HPDE6-E6E7 (cell line): ENCODE data around the gene EFNA4.

Experiments used
- DNase-seq: peaks from one replicate; pipeline ENCODE4 v3.0.0; 2011; ENCODE audit warnings: missing footprints; ENCODE audit errors: extremely low spot score

EFNA4 gene

DNA sequence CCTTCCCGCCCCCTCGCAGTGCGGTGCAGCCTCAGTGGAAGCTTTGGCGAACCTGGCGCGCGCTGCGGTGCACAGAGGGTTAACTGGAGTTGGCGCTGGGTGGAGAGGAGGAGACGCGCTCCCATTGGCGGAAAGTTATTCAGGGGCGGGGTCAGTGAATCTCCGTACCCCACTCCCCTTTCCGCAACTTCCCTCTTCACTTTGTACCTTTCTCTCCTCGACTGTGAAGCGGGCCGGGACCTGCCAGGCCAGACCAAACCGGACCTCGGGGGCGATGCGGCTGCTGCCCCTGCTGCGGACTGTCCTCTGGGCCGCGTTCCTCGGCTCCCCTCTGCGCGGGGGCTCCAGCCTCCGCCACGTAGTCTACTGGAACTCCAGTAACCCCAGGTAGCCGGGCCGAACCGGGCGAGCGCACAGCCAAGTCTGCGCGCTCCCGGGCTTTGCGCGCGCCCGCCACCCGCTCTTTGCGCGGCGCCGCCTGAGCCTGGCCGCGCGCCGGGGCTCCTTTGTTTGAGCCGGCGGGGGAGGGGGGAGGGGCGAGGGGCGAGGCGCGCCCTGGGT, at the start of gene EFNA4:
TSS of gene EFNA4 (plus strand) at position 191 of the 561 bp plus-strand sequence. CDS start at position 275, 84 bp downstream.
- peak; percentile 87 for DNase-seq

DNA sequence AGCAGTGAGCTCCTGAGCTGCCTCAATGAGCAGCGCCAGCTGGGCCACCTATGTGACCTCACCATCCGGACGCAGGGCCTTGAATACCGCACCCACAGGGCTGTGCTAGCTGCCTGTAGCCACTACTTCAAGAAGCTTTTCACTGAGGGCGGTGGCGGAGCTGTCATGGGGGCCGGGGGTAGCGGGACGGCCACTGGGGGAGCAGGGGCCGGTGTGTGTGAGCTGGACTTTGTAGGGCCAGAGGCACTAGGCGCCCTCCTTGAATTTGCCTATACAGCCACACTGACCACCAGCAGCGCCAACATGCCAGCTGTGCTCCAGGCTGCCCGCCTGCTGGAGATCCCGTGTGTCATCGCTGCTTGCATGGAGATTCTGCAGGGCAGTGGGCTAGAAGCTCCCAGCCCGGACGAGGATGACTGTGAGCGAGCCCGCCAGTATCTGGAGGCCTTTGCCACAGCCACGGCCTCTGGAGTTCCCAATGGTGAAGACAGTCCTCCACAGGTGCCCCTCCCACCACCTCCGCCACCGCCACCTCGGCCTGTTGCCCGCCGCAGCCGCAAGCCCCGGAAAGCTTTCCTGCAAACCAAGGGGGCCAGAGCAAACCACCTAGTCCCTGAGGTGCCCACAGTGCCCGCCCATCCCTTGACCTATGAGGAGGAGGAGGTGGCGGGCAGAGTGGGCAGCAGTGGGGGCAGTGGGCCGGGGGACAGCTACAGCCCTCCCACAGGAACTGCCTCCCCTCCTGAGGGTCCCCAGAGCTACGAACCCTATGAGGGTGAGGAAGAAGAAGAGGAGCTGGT, 48.6 kb upstream of the EFNA4 start:
- DNase-seq: no peak

DNA sequence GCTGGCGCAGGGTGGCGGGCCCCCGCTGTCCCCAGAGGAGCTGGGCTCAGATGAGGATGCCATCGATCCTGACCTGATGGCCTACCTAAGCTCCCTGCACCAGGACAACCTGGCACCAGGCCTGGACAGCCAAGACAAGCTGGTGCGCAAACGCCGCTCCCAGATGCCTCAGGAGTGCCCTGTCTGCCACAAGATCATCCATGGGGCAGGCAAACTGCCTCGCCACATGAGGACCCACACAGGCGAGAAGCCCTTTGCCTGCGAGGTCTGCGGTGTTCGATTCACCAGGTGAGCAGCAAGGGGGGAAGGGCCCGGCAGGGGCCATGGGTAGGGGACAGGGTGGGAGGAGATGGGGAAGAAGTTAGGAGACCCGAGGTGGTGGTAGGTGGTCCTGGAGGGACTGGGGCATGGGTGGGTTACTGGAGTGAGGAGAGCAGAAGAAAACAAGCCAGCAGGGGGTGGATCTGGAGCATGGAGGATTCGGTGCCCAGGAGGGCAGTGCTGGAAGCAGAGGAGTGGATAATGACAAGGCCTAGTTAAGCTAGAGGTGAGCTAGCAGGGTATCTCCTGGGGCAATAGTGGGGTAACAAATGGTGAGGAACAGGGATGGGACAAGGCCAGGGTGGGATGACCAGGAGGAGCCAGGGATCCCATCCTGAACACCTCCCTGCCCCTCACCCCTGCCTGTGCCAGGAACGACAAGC, 47.9 kb upstream of the EFNA4 start:
- no peak for DNase-seq

GRCh38 chr1:155016231-155016831, 47.2 kb upstream of the EFNA4 start:
- no peak for DNase-seq

- DNase-seq: peak; percentile 95
Measured at GRCh38 chr1:155017041-155017945, 46.2 kb upstream of the EFNA4 start.

GRCh38 chr1:155017946-155018316, 45.6 kb upstream of the EFNA4 start:
- DNase-seq: no peak

DNA sequence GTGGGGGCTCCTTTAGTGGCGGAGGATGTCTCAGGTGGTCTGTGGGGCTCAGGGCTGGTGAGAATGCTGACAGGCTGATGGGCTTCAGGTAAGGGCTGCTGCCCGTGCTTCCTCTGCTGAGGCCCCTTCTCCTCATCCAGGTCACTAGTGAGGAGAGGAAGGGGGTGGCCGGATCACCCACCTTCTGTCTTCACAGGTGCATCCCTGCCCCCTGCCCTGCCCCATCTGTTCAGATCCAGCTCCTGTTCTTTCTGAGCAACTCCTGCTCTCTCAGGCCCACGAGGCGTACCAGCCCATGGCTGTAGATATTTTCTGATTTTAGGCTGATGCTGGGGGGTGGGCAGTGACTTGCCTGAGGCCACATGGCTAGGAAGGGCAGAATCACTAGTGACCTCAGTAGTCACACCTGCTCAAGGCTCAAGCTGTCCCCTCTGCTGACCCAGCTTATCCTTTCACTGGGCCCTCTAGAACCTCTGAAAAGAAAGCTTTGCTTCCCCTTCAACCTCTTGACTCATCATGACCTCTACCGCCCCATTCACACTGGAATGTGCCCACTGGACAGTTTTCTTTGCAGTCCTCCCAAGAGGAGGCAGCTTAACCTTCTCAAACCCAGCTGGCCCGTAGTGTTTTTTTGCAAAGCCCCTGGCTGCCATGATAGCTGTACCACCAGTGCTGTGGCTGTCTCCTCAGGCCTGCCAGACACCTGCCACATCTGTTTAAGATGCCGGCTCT, 44.8 kb upstream of the EFNA4 start:
- no peak for DNase-seq

GRCh38 chr1:155019377-155020245, 43.9 kb upstream of the EFNA4 start:
- no peak for DNase-seq

DNA sequence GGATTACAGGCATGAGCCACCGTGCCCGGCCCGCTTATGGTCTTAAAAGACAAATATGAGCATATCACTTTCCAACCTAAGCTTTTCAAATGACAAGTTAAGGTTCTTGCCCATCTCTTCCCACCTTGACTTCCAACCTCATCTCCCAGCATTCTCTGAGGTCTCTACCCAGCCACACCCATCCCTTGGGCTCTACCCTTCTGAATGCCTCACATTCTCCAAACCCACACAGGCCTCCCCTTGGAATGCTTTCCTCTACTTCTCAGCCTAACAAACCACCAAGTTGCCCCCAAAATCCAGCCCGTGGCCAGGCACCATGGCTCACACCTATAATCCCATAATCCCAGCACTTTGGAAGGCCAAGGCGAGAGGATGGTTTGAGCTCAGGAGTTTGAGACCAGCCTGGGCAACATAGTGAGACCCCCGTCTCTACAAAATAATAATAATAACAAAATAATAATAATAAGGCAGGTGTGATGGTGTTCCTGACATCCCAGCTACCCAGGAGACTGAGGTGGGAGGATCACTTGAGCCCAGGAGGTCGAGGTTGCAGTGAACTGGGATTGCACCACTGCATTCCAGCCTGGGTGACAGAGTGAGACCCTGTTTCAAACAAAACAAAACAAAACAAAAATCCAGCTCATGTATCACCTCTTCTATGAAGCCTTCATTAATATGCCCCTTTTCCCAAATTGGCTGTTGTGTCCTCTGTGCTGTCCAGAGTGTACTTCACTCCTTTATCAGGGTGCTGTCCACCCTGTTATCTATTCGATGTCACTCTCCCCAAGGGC, 41.2 kb upstream of the EFNA4 start:
- no peak for DNase-seq

- DNase-seq: no peak
Measured at GRCh38 chr1:155022927-155023236, 40.7 kb upstream of the EFNA4 start.

- DNase-seq: no peak
Measured at GRCh38 chr1:155023627-155024026, 39.9 kb upstream of the EFNA4 start.

- DNase-seq: no peak
Measured at GRCh38 chr1:155024315-155024714, 39.2 kb upstream of the EFNA4 start.

DNA sequence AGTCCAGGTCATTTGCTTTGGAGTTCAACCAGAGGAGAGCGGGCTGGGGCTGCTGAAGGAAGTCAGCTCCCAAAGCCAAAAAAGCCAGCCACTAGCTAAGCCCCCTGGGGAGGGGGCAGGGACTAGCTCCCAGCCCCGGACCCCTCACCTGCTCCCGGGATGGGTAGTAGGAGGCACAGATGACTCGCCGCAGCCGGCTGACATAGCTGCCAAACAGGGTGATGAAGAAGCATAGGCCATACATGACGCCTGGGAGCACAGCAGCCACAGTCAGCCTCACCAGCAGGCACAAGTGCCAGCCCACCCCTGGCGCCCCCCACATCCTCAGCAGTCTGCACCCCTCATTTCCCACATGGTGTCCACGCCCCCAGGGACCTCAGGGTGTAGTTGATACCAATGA, 37.4 kb upstream of the EFNA4 start:
- DNase-seq: no peak

- peak; percentile 63 for DNase-seq
Measured at GRCh38 chr1:155026588-155026987, 37.0 kb upstream of the EFNA4 start.

DNA sequence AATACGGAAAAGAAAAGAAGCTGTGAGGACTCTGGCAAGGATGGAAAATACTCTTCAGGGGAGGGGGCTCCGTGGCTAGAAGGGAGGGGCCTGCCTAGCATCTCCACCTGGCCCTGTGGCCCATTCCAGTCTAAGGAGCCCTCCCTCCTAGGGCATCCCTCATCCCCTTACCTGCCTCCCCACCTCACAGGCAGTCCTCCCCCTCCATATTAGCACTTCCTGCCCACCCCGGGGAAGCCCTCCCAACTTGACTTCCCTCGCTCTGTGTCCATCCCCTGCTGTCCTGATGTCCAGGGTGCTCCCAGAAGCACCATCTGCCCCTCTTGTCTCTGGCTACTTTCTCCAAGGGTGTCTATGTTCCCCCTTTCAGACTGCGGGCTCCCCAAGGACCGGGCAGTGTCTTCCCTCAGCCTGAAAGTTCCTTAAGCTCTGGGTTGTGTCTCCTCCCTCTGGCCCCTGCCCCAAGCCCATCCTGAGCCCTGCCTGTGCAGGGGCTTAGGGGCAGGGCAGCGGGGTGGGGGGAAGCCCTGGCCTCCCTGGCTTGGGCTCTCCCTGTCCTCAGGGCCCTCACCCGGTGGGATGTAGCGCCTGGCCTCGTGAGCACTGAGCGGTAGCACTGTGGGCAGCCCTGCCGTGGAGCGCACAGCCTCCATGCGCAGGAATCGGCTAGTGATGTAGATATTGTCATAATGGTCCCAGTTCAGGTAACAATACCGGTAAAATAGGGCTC, 33.9 kb upstream of the EFNA4 start:
- no peak for DNase-seq

DNA sequence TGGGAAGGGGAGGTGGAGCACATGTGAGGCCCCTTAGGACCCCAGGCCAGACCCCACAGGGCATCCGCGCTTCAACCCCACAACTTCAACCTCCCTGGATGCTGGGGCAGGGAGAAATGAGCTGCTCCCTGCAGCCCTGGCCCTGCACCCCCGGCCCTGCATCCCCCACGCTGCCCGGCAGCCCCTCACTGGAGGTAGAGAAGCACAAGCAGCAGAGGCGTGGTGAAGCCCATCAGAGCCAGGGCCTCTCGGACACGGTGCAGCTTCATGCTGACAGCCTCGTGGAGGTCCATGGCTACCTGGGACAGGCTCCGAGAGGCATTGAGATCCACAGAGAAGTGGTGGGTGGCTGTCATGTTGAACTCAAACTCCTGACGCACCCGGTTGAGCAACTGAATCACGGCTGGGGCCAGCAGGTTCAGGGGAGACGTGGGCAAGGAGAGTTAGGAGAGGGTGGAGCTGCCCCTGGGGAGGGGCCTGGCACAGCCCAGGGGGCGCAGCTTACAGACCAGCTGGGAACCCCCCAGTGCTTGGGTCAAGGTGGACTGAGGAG, 33.2 kb upstream of the EFNA4 start:
- no peak for DNase-seq

DNA sequence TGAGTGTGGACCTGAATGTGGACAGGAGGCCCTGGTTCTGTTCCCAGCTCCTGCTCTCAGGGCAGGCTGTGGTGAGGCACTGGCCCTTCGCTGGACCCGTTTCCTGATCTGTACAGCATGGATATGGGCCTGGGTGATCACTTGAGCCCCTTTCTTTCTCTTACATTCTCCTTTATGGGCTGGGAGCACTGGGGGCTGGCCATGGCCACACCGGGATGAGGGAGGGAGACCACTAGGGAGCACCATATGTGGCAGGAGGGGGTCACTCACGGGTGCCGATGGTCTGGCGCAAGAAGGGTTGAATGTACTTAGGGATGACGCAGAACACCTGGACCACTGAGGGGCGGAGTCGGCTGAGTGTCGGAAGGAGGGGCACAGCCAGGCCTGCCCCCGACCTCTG, 32.6 kb upstream of the EFNA4 start:
- no peak for DNase-seq

- no peak for DNase-seq
Measured at GRCh38 chr1:155032886-155033285, 30.7 kb upstream of the EFNA4 start.
